SU-DHL-6 (cell line): ENCODE measurements around the gene GXYLT2.

Experiments used
- H2AFZ ChIP-seq: fragments of 200-600 bp; sonication (generic); 2 replicates; pipeline ENCODE4 v1.6.1; 2014; ENCODE audit warnings: low read depth, mild to moderate bottlenecking, moderate library complexity, mixed read lengths, antibody characterized with exemption, low read length; ENCODE audit not compliant: severe bottlenecking
- H3F3A ChIP-seq: fragments of 200-600 bp; shearing (Covaris generic); 2 replicates; pipeline ENCODE4 v1.6.0; 2016; ENCODE audit warnings: antibody characterized with exemption, mild to moderate bottlenecking; ENCODE audit not compliant: insufficient read depth
- H3K27ac ChIP-seq: fragments of 200-600 bp; sonication (generic); 2 replicates; pipeline ENCODE4 v1.5.1; 2016; ENCODE audit warnings: low read depth, mild to moderate bottlenecking, low read length, moderate library complexity, mixed read lengths
- H3K27me3 ChIP-seq: fragments of 200-600 bp; sonication (generic), shearing (Covaris generic); 2 replicates; pipeline ENCODE4 v1.6.0; 2014; ENCODE audit warnings: mild to moderate bottlenecking, low read length
- H3K36me3 ChIP-seq: fragments of 200-600 bp; sonication (generic); 2 replicates; pipeline ENCODE4 v1.6.1; 2014; ENCODE audit warnings: mild to moderate bottlenecking, low read length, mixed read lengths
- H3K4me2 ChIP-seq: fragments of 300-600, 200-600 bp; shearing (Covaris generic), sonication (generic); 2 replicates; pipeline ENCODE4 v1.6.0; 2014; ENCODE audit warnings: low read length, low read depth, mild to moderate bottlenecking; ENCODE audit not compliant: poor library complexity, severe bottlenecking
- H3K4me3 ChIP-seq: fragments of 200-600 bp; sonication (generic); 2 replicates; pipeline ENCODE4 v1.5.1; 2014; ENCODE audit warnings: antibody characterized with exemption, low read length, mild to moderate bottlenecking, mixed read lengths; ENCODE audit not compliant: insufficient read depth, poor library complexity, severe bottlenecking
- H3K79me2 ChIP-seq: fragments of 200-600 bp; sonication (generic); 2 replicates; pipeline ENCODE4 v1.6.1; 2014; ENCODE audit warnings: mild to moderate bottlenecking, low read length, moderate library complexity; ENCODE audit not compliant: insufficient read depth
- H3K9ac ChIP-seq: fragments of 200-600 bp; sonication (generic); 2 replicates; pipeline ENCODE4 v1.7.0; 2014; ENCODE audit warnings: mild to moderate bottlenecking, low read length
- H3K9me2 ChIP-seq: fragments of 200-600 bp; sonication (generic); replicated peaks from 2 replicates; pipeline ENCODE4 v1.6.1; 2014; ENCODE audit warnings: low read length; ENCODE audit not compliant: insufficient read depth
- H3K9me3 ChIP-seq: fragments of 200-600 bp; sonication (generic); 2 replicates; pipeline ENCODE4 v1.6.1; 2014; ENCODE audit warnings: low read length, mixed read lengths; ENCODE audit not compliant: insufficient read depth
- H4K20me1 ChIP-seq: fragments of 200-600 bp; sonication (generic); 2 replicates; pipeline ENCODE4 v1.6.1; 2014; ENCODE audit warnings: low read depth, mild to moderate bottlenecking, antibody characterized with exemption, low read length, moderate library complexity, mixed read lengths
- CTCF ChIP-seq: fragments of 200-600 bp; sonication (generic); IDR thresholded peaks from one replicate; pipeline ENCODE4 v1.5.1; 2017; ENCODE audit warnings: antibody characterized with exemption, mild to moderate bottlenecking, low read length, moderate library complexity; ENCODE audit not compliant: insufficient read depth, poor library complexity, severe bottlenecking
- EZH2phosphoT487 ChIP-seq: fragments of 200-600 bp; sonication (generic), shearing (Covaris generic); conservative IDR thresholded peaks from 2 replicates; pipeline ENCODE4 v1.6.1; 2018; ENCODE audit warnings: mild to moderate bottlenecking, antibody characterized with exemption, low read length, moderate library complexity, mixed read lengths

GXYLT2 gene

DNA sequence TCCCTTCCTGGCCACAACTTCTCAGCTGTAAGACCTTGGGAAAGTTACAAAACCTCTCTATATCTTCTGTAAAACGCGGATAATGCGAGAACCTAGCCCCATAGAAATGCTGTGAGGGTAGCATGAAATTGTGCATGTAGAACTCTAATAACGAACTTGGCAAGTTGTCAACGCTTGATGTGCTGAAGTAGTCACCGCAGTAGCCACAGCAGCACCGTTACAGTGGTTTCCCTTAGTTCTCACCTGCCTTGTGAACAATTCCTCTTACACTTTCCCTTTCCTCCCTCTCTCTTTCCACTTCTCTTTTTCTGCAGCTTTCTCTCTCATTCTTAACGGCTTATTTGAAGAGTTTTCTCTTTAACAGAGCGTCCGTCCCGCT, 39.2 kb upstream of the GXYLT2 start:
- H4K20me1 ChIP-seq, result peaks cover 6% of the 10 kb centered on the region; the same call in 1 of the 2 replicates
- peak overlapping the region; percentile 86 for H3K4me2 ChIP-seq
- H3K9me3 ChIP-seq, result no peaks in the 10 kb centered on the region
- no peak for TF ChIP-seq EZH2phosphoT487
- TF ChIP-seq CTCF, result no peak
- peak overlapping the region; percentile 72 for H3K9ac ChIP-seq
- peak overlapping the region; percentile 59 for H2AFZ ChIP-seq
- no peak overlapping the region for H3K27ac ChIP-seq
- H3K27me3 ChIP-seq, result no peaks in the 10 kb centered on the region
- peaks cover 5% of the 10 kb centered on the region; the same call in 1 of the 2 replicates for H3F3A ChIP-seq
- no peaks in the 10 kb centered on the region for H3K36me3 ChIP-seq
- H3K79me2 ChIP-seq, result peaks cover 44% of the 10 kb centered on the region
- H3K4me3 ChIP-seq, result peak overlapping the region; percentile 68
- H3K9me2 ChIP-seq, result no peaks in the 10 kb centered on the region

DNA sequence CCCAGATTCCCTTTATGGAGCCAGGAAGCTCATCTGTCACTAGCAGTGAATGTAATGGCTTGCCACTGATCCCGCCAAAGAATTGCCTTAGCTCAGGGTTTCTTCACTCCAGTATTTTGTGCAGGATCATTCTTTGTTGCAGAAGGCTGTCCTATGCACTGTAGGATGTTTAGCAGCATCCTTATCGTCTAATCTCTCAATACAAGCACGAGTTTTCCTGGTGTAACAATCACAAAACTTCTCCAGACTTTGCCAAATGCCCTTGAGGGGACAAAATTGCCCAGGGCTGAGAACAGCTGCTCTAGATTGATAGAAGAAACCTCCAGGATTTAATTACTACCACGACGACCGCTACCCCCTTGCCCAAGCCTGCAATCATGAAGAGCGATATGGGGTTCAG, 32.8 kb upstream of the GXYLT2 start:
- Histone ChIP-seq H3K9me3 (no peaks in the 10 kb centered on the region), H3K9me2 (no peaks in the 10 kb centered on the region), H3K4me3 (no peak overlapping the region), H3K27me3 (no peaks in the 10 kb centered on the region), H3K36me3 (no peaks in the 10 kb centered on the region), H3K79me2 (no peaks in the 10 kb centered on the region), H3F3A (peaks cover 3% of the 10 kb centered on the region; the same call in 1 of the 2 replicates), H3K9ac (no peak overlapping the region), H3K27ac (no peak overlapping the region), H2AFZ (no peak overlapping the region), H4K20me1 (no peaks in the 10 kb centered on the region), H3K4me2 (no peak overlapping the region)
- no peak for TF ChIP-seq EZH2phosphoT487
- TF ChIP-seq CTCF, result no peak

- no peak overlapping the region for H3K4me3 ChIP-seq
- no peak overlapping the region for H3K4me2 ChIP-seq
- H3K27ac ChIP-seq, result no peak overlapping the region
Observed at GRCh38 chr3:72860053-72860452, 27.8 kb upstream of the GXYLT2 start.

More at GRCh38 chr3:72860053-72860452, 27.8 kb upstream of the GXYLT2 start:
- no peaks in the 10 kb centered on the region for H3K36me3 ChIP-seq
- H3F3A ChIP-seq, result no peaks in the 10 kb centered on the region
- no peaks in the 10 kb centered on the region for H3K9me3 ChIP-seq
- H2AFZ ChIP-seq, result no peak overlapping the region
- no peak overlapping the region for H3K9ac ChIP-seq
- no peaks in the 10 kb centered on the region for H3K79me2 ChIP-seq
- H3K9me2 ChIP-seq, result no peaks in the 10 kb centered on the region
- TF ChIP-seq CTCF (no peak), EZH2phosphoT487 (no peak)
- H4K20me1 ChIP-seq, result no peaks in the 10 kb centered on the region
- no peaks in the 10 kb centered on the region for H3K27me3 ChIP-seq
